Activated naive CD8-positive, alpha-beta T cell treated with anti-CD3 and anti-CD28 coated beads for 36 hours (primary cell): Measurements from ENCODE around the gene UAP1. TPM values are rescaled to one million over a fixed set of nuclear protein-coding genes. Genes with fewer than 3 reads are reported as not detected.

Experiments used
- DNase-seq: peaks from one replicate; pipeline ENCODE4 v3.0.0; 2021
- H3K27ac Mint-ChIP-seq: one replicate; pipeline ENCODE4 v1.8.0; 2022; ENCODE audit warnings: mild to moderate bottlenecking, moderate library complexity, mixed read lengths
- H3K27me3 Mint-ChIP-seq: one replicate; pipeline ENCODE4 v1.8.0; 2022; ENCODE audit warnings: mild to moderate bottlenecking, mixed read lengths
- H3K36me3 Mint-ChIP-seq: one replicate; pipeline ENCODE4 v1.8.0; 2021; ENCODE audit warnings: mild to moderate bottlenecking, mixed read lengths
- H3K4me1 Mint-ChIP-seq: one replicate; pipeline ENCODE4 v1.8.0; 2021; ENCODE audit warnings: mixed read lengths
- H3K4me3 Mint-ChIP-seq: one replicate; pipeline ENCODE4 v1.8.0; 2022; ENCODE audit warnings: mild to moderate bottlenecking, moderate library complexity, mixed read lengths
- H3K9me3 Mint-ChIP-seq: one replicate; pipeline ENCODE4 v1.8.0; 2022; ENCODE audit warnings: mixed read lengths
- total RNA-seq, 2 experiments: library from RNA; stranded (reverse); gene quantifications; one replicate each; pipeline ENCODE4 v1.2.3, GENCODE V29; 2021

Gene UAP1
- total RNA-seq, result 10 to 100 TPM; 48.5 to 50.5 TPM

DNA sequence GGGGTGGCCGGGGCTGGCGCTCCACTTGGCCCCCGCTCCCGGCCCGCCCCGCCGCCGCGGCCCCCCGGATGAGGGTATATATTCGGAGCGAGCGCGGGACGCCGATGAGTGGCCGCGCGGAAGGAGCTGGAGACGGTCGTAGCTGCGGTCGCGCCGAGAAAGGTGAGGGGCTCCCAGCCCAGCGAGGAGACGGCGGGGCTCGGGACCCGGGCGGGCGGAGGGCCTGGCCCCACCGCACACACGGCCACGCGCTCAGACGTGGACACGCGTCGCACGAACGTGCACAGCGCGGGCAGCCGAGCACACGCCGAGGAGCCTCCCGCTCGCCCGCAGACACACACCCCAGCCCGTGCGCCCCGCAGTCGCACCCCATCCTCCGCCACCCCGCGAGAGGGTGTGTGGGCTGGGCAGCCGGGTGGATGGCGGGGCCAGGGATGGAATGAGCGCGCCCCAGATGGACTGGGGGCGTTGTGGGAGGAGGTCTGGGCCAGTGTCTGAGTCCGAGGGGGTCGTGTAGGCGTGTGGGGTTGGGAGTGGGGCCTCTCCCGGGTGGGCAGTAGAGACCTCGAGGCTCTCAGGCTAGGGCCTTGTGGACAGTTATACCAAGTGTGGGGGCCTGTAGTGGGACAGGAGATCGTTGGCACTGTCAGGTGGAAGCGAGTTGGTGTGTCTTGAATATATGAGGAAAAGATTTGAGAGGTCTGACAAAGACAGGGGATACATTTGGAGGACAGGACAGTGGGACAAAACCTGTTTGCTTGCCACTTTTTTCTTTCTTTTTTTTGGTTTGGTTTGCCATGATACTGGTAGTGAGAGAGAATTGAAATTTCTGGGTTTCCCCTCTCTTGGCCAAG lies at the start of gene UAP1:
Gene UAP1 (plus strand): TSS at position 107 of the 854 bp plus-strand sequence. CDS start 4,347 bp downstream, outside the sequence.
- peaks cover 38% of the 10 kb centered on the region for H3K4me1 Mint-ChIP-seq
- H3K9me3 Mint-ChIP-seq, result no peaks in the 10 kb centered on the region
- H3K27me3 Mint-ChIP-seq, result peaks cover 7% of the 10 kb centered on the region
- H3K27ac Mint-ChIP-seq, result peak within 1 kb of the TSS; percentile 94
- DNase-seq, result no peak
- H3K36me3 Mint-ChIP-seq, result peaks cover 20% of the 10 kb centered on the region
- peak within 1 kb of the TSS; percentile 88 for H3K4me3 Mint-ChIP-seq

- Mint-ChIP-seq H3K4me3 (no peak overlapping the region), H3K27me3 (no peaks in the 10 kb centered on the region), H3K4me1 (no peaks in the 10 kb centered on the region), H3K36me3 (peaks cover 21% of the 10 kb centered on the region), H3K9me3 (peaks cover 2% of the 10 kb centered on the region), H3K27ac (no peak overlapping the region)
- no peak for DNase-seq
These were observed 34.2 kb upstream of the UAP1 start for GRCh38 chr1:162527314-162527713.

- no peaks in the 10 kb centered on the region for H3K4me1 Mint-ChIP-seq
- H3K27me3 Mint-ChIP-seq, result no peaks in the 10 kb centered on the region
- no peak for DNase-seq
- H3K36me3 Mint-ChIP-seq, result peaks cover 16% of the 10 kb centered on the region
- no peak overlapping the region for H3K27ac Mint-ChIP-seq
- H3K9me3 Mint-ChIP-seq, result peaks cover 3% of the 10 kb centered on the region
- no peak overlapping the region for H3K4me3 Mint-ChIP-seq
These were observed 31.1 kb upstream of the UAP1 start for GRCh38 chr1:162530307-162530987.

GRCh38 chr1:162530988-162531319 lies 30.6 kb upstream of the UAP1 start:
- Mint-ChIP-seq H3K36me3 (peaks cover 16% of the 10 kb centered on the region), H3K27me3 (no peaks in the 10 kb centered on the region), H3K4me3 (no peak overlapping the region), H3K27ac (no peak overlapping the region), H3K9me3 (peaks cover 3% of the 10 kb centered on the region), H3K4me1 (no peaks in the 10 kb centered on the region)
- no peak for DNase-seq

DNA sequence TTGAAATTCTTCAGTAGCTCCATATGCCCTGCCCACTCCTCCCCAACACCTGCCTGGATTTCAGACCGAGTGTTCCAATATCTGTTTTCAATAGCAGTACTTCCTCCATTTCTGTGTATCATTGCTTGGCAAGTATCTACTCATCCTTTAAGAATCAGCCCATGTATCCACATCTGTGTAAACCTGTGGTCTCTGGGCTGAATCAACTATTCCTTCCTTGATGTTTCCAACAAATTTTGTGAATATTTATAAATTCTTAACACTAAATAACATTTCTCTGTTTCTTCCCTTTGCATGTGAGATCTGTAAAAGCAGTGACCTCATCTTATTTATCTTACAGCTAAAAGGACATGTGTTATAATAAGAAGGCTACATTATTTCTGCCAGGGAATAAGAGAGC lies 26.0 kb upstream of the UAP1 start:
- Mint-ChIP-seq H3K4me1 (peaks cover 5% of the 10 kb centered on the region), H3K9me3 (peaks cover 3% of the 10 kb centered on the region), H3K36me3 (peaks cover 8% of the 10 kb centered on the region), H3K4me3 (no peak overlapping the region), H3K27ac (no peak overlapping the region), H3K27me3 (no peaks in the 10 kb centered on the region)
- no peak for DNase-seq

- Mint-ChIP-seq H3K36me3 (peaks cover 4% of the 10 kb centered on the region), H3K27ac (no peak overlapping the region)
- DNase-seq, result no peak
These were observed 25.0 kb upstream of the UAP1 start for GRCh38 chr1:162536511-162536910.

DNA sequence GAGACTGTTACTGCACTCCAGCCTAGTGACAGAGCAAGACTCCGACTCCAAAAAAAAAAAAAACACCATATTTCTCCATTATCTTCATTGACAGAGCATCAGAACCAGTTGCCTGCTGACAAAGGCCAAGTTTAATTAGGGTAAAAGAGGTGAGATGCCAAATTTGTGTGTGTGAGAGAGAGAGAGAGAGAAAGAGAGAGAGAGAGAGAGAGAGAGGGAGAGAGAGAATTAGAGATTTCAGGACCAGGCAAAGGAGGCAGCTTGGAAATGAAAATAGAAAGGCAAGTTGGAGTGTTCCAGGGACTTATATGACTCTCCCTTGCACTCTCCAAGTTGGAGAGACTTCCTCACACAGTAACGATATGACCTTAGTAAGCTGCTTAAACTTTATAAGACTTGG lies 24.3 kb upstream of the UAP1 start:
- Mint-ChIP-seq H3K27ac (no peak overlapping the region), H3K4me1 (peaks cover 5% of the 10 kb centered on the region), H3K9me3 (peaks cover 3% of the 10 kb centered on the region), H3K27me3 (no peaks in the 10 kb centered on the region), H3K36me3 (peaks cover 1% of the 10 kb centered on the region), H3K4me3 (no peak overlapping the region)
- DNase-seq, result no peak

More at GRCh38 chr1:162536511-162536910, 25.0 kb upstream of the UAP1 start:
- peaks cover 5% of the 10 kb centered on the region for H3K9me3 Mint-ChIP-seq
- no peaks in the 10 kb centered on the region for H3K27me3 Mint-ChIP-seq
- H3K4me3 Mint-ChIP-seq, result no peak overlapping the region
- H3K4me1 Mint-ChIP-seq, result peaks cover 5% of the 10 kb centered on the region

GRCh38 chr1:162538815-162539431 lies 22.6 kb upstream of the UAP1 start:
- Mint-ChIP-seq H3K27me3 (no peaks in the 10 kb centered on the region), H3K9me3 (peaks cover 8% of the 10 kb centered on the region), H3K4me1 (peaks cover 5% of the 10 kb centered on the region), H3K36me3 (peaks cover 4% of the 10 kb centered on the region), H3K27ac (peak overlapping the region; percentile 72), H3K4me3 (no peak overlapping the region)
- no peak for DNase-seq

- no peak overlapping the region for H3K4me3 Mint-ChIP-seq
- no peak overlapping the region for H3K27ac Mint-ChIP-seq
- H3K27me3 Mint-ChIP-seq, result no peaks in the 10 kb centered on the region
- H3K36me3 Mint-ChIP-seq, result peaks cover 6% of the 10 kb centered on the region
- no peak for DNase-seq
- peaks cover 6% of the 10 kb centered on the region for H3K9me3 Mint-ChIP-seq
- peaks cover 5% of the 10 kb centered on the region for H3K4me1 Mint-ChIP-seq
These were observed 19.8 kb upstream of the UAP1 start for GRCh38 chr1:162541619-162542141.

DNA sequence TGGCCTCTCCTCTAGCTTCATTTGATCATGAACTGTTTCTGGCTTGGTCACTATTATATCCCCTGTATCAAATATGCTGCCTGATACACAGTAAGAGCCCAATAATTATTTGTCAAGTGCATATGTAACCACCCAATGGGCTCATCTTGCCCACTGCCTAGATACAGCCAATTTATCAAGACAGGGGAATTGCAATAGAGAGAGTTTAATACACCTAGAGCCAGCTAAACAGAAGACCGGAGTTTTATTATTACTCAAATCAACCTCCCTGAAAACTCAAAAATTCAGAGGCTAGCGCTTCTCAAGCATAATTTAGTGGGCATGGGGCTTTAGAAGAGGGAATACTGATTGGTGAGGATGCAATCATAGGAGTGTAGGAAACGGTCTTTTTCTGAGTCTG lies 18.3 kb upstream of the UAP1 start:
- H3K4me1 Mint-ChIP-seq, result peaks cover 5% of the 10 kb centered on the region
- no peak for DNase-seq
- H3K27me3 Mint-ChIP-seq, result no peaks in the 10 kb centered on the region
- H3K4me3 Mint-ChIP-seq, result no peak overlapping the region
- H3K27ac Mint-ChIP-seq, result no peak overlapping the region
- H3K36me3 Mint-ChIP-seq, result peaks cover 6% of the 10 kb centered on the region
- H3K9me3 Mint-ChIP-seq, result peaks cover 6% of the 10 kb centered on the region

DNA sequence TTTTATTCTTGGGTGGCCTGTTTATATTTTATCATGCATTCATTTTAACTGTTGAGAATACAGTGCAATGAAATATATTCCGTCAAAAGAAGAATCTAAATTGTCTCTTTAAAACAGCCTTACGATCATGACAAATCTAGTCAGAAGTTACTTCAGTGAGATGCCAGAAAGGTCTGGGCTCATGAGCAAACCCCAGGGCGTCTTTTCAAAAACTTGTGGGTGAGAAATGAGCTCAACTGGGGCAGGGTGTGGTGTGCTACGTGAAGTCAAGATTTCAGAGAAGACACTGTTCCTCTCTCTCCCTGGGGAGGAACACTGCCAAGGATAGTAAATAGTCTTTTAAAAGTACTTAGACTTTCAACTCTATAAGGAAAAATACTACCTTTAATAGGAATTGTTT lies 13.4 kb upstream of the UAP1 start:
- H3K9me3 Mint-ChIP-seq, result peaks cover 3% of the 10 kb centered on the region
- H3K27me3 Mint-ChIP-seq, result no peaks in the 10 kb centered on the region
- H3K36me3 Mint-ChIP-seq, result peaks cover 5% of the 10 kb centered on the region
- no peak overlapping the region for H3K27ac Mint-ChIP-seq
- no peak for DNase-seq
- H3K4me3 Mint-ChIP-seq, result no peak overlapping the region
- H3K4me1 Mint-ChIP-seq, result no peaks in the 10 kb centered on the region

- Mint-ChIP-seq H3K4me3 (no peak overlapping the region), H3K9me3 (no peaks in the 10 kb centered on the region), H3K27me3 (no peaks in the 10 kb centered on the region), H3K4me1 (no peaks in the 10 kb centered on the region), H3K27ac (no peak overlapping the region), H3K36me3 (peaks cover 2% of the 10 kb centered on the region)
- no peak for DNase-seq
These were observed 12.5 kb upstream of the UAP1 start for GRCh38 chr1:162549001-162549400.

DNA sequence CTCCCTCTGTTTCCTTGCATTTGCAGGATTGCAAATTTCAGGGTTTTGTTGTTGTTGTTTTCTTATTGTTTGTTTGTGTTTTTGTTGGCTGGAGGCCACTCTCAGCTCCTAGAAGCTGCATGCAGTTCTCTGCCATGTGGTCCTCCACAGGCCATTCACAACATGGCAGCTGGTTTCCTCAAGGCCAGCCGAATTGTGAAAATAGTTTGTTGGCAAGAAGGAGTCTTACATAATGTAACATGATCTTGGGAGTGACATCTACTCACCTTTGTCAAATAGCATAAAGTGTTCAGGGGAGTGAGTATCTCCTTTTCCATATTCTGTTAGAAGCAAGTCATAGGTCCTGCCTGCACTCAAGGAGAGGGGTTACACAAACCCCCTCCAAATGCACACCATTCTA lies 10.6 kb upstream of the UAP1 start:
- Mint-ChIP-seq H3K4me3 (no peak overlapping the region), H3K9me3 (no peaks in the 10 kb centered on the region), H3K4me1 (no peaks in the 10 kb centered on the region), H3K27me3 (no peaks in the 10 kb centered on the region), H3K27ac (no peak overlapping the region), H3K36me3 (no peaks in the 10 kb centered on the region)
- no peak for DNase-seq

GRCh38 chr1:162551969-162552683 lies 9.4 kb upstream of the UAP1 start:
- H3K36me3 Mint-ChIP-seq, result no peaks in the 10 kb centered on the region
- H3K4me3 Mint-ChIP-seq, result no peak overlapping the region
- H3K9me3 Mint-ChIP-seq, result no peaks in the 10 kb centered on the region
- H3K4me1 Mint-ChIP-seq, result no peaks in the 10 kb centered on the region
- no peaks in the 10 kb centered on the region for H3K27me3 Mint-ChIP-seq
- no peak overlapping the region for H3K27ac Mint-ChIP-seq
- DNase-seq, result no peak
